H9 (cell line): ENCODE results near the gene CDH26. TPM values are rescaled to one million over a fixed set of nuclear protein-coding genes. Genes with fewer than 3 reads are reported as not detected.

Experiments
- DNase-seq: peaks from one replicate; pipeline ENCODE4 v3.0.0-alpha.2; 2017
- H2AFZ ChIP-seq: one replicate; pipeline ENCODE4 v1.6.1; 2013; ENCODE audit warnings: mild to moderate bottlenecking, low read length, control low read depth, moderate library complexity
- H2AK5ac ChIP-seq: 2 replicates; pipeline ENCODE4 v1.6.1; 2013; ENCODE audit warnings: low read length, control low read depth, mixed read lengths; ENCODE audit not compliant: insufficient read length
- H2BK120ac ChIP-seq: one replicate; pipeline ENCODE4 v1.6.1; 2013; ENCODE audit warnings: low read depth, mild to moderate bottlenecking, low read length, control low read depth, inconsistent platforms; ENCODE audit not compliant: poor library complexity, severe bottlenecking
- H2BK12ac ChIP-seq: 2 replicates; pipeline ENCODE4 v1.6.1; 2013; ENCODE audit warnings: low read length, control low read depth, mixed read lengths, low read depth; ENCODE audit not compliant: insufficient read length
- H2BK15ac ChIP-seq: 2 replicates; pipeline ENCODE4 v1.6.1; 2013; ENCODE audit warnings: low read depth, low read length, control low read depth
- H2BK20ac ChIP-seq: one replicate; pipeline ENCODE4 v1.6.1; 2013; ENCODE audit warnings: low read depth, mild to moderate bottlenecking, low read length, control low read depth, inconsistent platforms; ENCODE audit not compliant: poor library complexity, severe bottlenecking
- H2BK5ac ChIP-seq: 2 replicates; pipeline ENCODE4 v1.6.1; 2013; ENCODE audit warnings: low read length, control low read depth, mixed read lengths; ENCODE audit not compliant: insufficient read length
- H3K14ac ChIP-seq: 2 replicates; pipeline ENCODE4 v1.6.1; 2013; ENCODE audit warnings: low read length, control low read depth; ENCODE audit not compliant: insufficient read depth
- H3K18ac ChIP-seq: 2 replicates; pipeline ENCODE4 v1.6.1; 2013; ENCODE audit warnings: low read depth, mild to moderate bottlenecking, mixed read lengths, low read length, control low read depth; ENCODE audit not compliant: insufficient read length
- H3K23ac ChIP-seq: 2 replicates; pipeline ENCODE4 v1.6.1; 2013; ENCODE audit warnings: low read length, control low read depth, mixed read lengths, low read depth; ENCODE audit not compliant: insufficient read length
- H3K23me2 ChIP-seq: 2 replicates; pipeline ENCODE4 v1.6.1; 2013; ENCODE audit warnings: low read depth, mild to moderate bottlenecking, mixed read lengths, low read length, control low read depth; ENCODE audit not compliant: insufficient read length, poor library complexity, severe bottlenecking
- H3K27ac ChIP-seq: 2 replicates; pipeline ENCODE4 v1.5.1; 2013; ENCODE audit warnings: low read length, control low read depth, mixed read lengths, low read depth; ENCODE audit not compliant: insufficient read length
- H3K27me3 ChIP-seq: 2 replicates; pipeline ENCODE4 v1.6.1; 2013; ENCODE audit warnings: low read length, control low read depth, inconsistent platforms; ENCODE audit not compliant: insufficient read depth
- H3K4ac ChIP-seq: 2 replicates; pipeline ENCODE4 v1.6.1; 2013; ENCODE audit warnings: low read depth, mild to moderate bottlenecking, control low read depth, inconsistent platforms, low read length, moderate library complexity
- H3K4me1 ChIP-seq: 2 replicates; pipeline ENCODE4 v1.6.1; 2013; ENCODE audit warnings: low read length, control low read depth, inconsistent platforms; ENCODE audit not compliant: insufficient read depth
- H3K4me2 ChIP-seq: 2 replicates; pipeline ENCODE4 v1.6.1; 2013; ENCODE audit warnings: low read length, control low read depth, mixed read lengths; ENCODE audit not compliant: insufficient read length, insufficient read depth
- H3K56ac ChIP-seq: 2 replicates; pipeline ENCODE4 v1.6.1; 2013; ENCODE audit warnings: low read depth, mild to moderate bottlenecking, mixed read lengths, low read length, control low read depth; ENCODE audit not compliant: insufficient read length
- H3K79me1 ChIP-seq: 2 replicates; pipeline ENCODE4 v1.6.1; 2013; ENCODE audit warnings: low read depth, mild to moderate bottlenecking, moderate library complexity, low read length, control low read depth, inconsistent platforms; ENCODE audit not compliant: insufficient read depth, poor library complexity, severe bottlenecking
- H3K79me2 ChIP-seq: 2 replicates; pipeline ENCODE4 v1.6.1; 2013; ENCODE audit warnings: low read length, control low read depth, inconsistent platforms; ENCODE audit not compliant: insufficient read depth
- H3K9ac ChIP-seq: 2 replicates; pipeline ENCODE4 v1.6.1; 2013; ENCODE audit warnings: low read length, control low read depth, mixed read lengths; ENCODE audit not compliant: insufficient read length; ENCODE audit errors: extremely low read depth
- H3K9me3 ChIP-seq: one replicate; pipeline ENCODE4 v1.6.1; 2013; ENCODE audit warnings: low read depth, low read length, inconsistent platforms; ENCODE audit not compliant: control insufficient read depth
- H3T11ph ChIP-seq: one replicate; pipeline ENCODE4 v1.6.1; 2013; ENCODE audit warnings: mild to moderate bottlenecking, low read length, control low read depth, inconsistent platforms
- H4K20me1 ChIP-seq: one replicate; pipeline ENCODE4 v1.6.1; 2013; ENCODE audit not compliant: control insufficient read depth, insufficient read length, insufficient read depth
- H4K5ac ChIP-seq: 2 replicates; pipeline ENCODE4 v1.6.1; 2013; ENCODE audit warnings: low read depth, mild to moderate bottlenecking, mixed read lengths, low read length, control low read depth; ENCODE audit not compliant: insufficient read length
- H4K8ac ChIP-seq: replicated peaks from 2 replicates; pipeline ENCODE4 v1.6.1; 2013; ENCODE audit warnings: low read length, control low read depth, mixed read lengths, low read depth; ENCODE audit not compliant: insufficient read length
- H4K91ac ChIP-seq: 2 replicates; pipeline ENCODE4 v1.6.1; 2013; ENCODE audit warnings: low read depth, mild to moderate bottlenecking, moderate library complexity, mixed read lengths, low read length, control low read depth; ENCODE audit not compliant: insufficient read length
- H3K27ac Mint-ChIP-seq, 3 experiments: 2 replicates in 2 of 3; 3 replicates in 1 of 3; pipeline ENCODE4 v1.8.0; 2020 to 2021; ENCODE audit warnings: mixed read lengths in 3 of 3, mild to moderate bottlenecking in 1 of 3, moderate library complexity in 1 of 3
- H3K27me3 Mint-ChIP-seq: 2 replicates; pipeline ENCODE4 v1.8.0; 2021; ENCODE audit warnings: low read depth, mild to moderate bottlenecking, moderate library complexity, mixed read lengths
- H3K36me3 Mint-ChIP-seq, 3 experiments: 2 replicates in 2 of 3; 3 replicates in 1 of 3; pipeline ENCODE4 v1.8.0; 2020 to 2021; ENCODE audit warnings: low read depth in 3 of 3, mixed read lengths in 3 of 3; ENCODE audit not compliant: insufficient read depth in 1 of 3
- H3K4me1 Mint-ChIP-seq, 2 experiments: 2 replicates each; pipeline ENCODE4 v1.8.0; 2020; ENCODE audit warnings: mixed read lengths in 2 of 2
- H3K4me3 Mint-ChIP-seq, 2 experiments: 2 replicates in 1 of 2; 3 replicates in 1 of 2; pipeline ENCODE4 v1.8.0; 2020 to 2021; ENCODE audit warnings: mild to moderate bottlenecking in 2 of 2, mixed read lengths in 2 of 2, moderate library complexity in 1 of 2
- H3K9me3 Mint-ChIP-seq, 2 experiments: 2 replicates in 1 of 2; 3 replicates in 1 of 2; pipeline ENCODE4 v1.8.0; 2020; ENCODE audit warnings: mild to moderate bottlenecking in 2 of 2, mixed read lengths in 2 of 2, moderate library complexity in 1 of 2
- WGBS: extraction: QIAGEN DNeasy Blood & Tissue Kit; methylation state at CpG from one replicate; pipeline ENCODE4 v1.1.7; 2013; ENCODE audit warnings: missing lambda C conversion rate, low lambda C conversion rate, mixed read lengths; ENCODE audit not compliant: insufficient read length; ENCODE audit errors: extremely low coverage; 5-methylcytosine and 5-hydroxymethylcytosine counted together
- total RNA-seq: library from RNA; stranded (reverse); gene quantifications from 2 replicates; pipeline ENCODE4 v1.2.1, GENCODE V29; 2021
- TF ChIP-seq, protein P1 (sequence below): fragments of 200-600 bp; sonication (generic); conservative IDR thresholded peaks from 3 replicates; pipeline ENCODE4 v1.8.0; 2021; ENCODE audit warnings: antibody characterized with exemption, mild to moderate bottlenecking

Gene CDH26
- total RNA-seq, 1 experiment from 2014 or later = 0.79 TPM

DNA sequence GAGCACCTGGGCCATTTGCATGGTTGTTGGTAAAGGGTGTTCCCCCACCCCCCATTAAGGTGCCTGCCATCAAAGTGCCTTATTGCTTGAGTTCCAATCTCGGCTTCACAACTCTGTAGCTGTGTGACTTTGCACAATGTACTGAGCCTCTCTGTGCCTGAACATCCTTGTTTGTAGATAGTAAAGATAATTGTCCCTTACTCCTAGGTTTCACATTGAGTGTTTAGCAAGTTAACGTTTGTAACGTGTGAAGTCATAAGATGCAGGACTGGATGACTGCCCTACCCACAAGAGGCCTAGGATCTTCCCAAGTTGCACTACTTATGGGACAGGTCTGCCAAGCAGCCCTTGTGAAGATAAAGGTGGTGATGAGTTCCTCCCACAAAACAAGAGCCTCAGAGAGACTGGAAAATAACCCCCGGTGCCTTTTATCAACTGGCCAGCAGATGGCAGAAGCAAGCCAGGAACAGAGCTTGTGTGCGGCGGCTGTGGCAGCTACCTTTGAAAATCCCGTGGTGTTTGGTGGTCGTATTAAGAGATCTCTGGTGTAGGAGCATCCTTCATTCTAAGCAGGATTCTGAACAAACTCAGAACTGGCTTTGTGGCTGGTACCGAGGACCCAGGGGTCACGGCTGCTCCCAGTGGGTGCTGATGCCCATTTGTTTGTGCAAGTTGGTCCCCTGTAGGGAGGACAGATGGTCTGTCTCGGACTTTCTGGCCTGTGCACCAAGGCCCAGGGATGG, 99.1 kb downstream of the CDH26 start:
- no peaks in the 10 kb centered on the region for H3K79me2 ChIP-seq
- DNase-seq = peak; percentile 83
- H2AFZ ChIP-seq = no peak overlapping the region
- no peaks in the 10 kb centered on the region for H3K9me3 ChIP-seq
- no peak overlapping the region for H2BK12ac ChIP-seq
- H2AK5ac ChIP-seq = no peak overlapping the region
- no peak overlapping the region for H2BK15ac ChIP-seq
- H3K23ac ChIP-seq = no peak overlapping the region
- H2BK20ac ChIP-seq = no peak overlapping the region
- no peaks in the 10 kb centered on the region for H3K23me2 ChIP-seq
- H2BK5ac ChIP-seq = no peak overlapping the region
- no peak overlapping the region for H2BK120ac ChIP-seq
- H3K4ac ChIP-seq = no peak overlapping the region
- H3K79me1 ChIP-seq = no peaks in the 10 kb centered on the region
- no peaks in the 10 kb centered on the region for H3K36me3 Mint-ChIP-seq
- H3K18ac ChIP-seq = no peak overlapping the region
- H4K20me1 ChIP-seq = no peaks in the 10 kb centered on the region
- peaks cover 16 to 18% of the 10 kb centered on the region in 2 experiments for H3K4me1 Mint-ChIP-seq
- no peaks in the 10 kb centered on the region; a peak in 2 of 5 replicates for H3K9me3 Mint-ChIP-seq
- H4K8ac ChIP-seq = no peak overlapping the region
- H4K91ac ChIP-seq = no peak overlapping the region
- H3K9ac ChIP-seq = no peak overlapping the region
- H3K56ac ChIP-seq = no peak overlapping the region
- H3K4me2 ChIP-seq = no peak overlapping the region
- H3K27ac Mint-ChIP-seq = peak overlapping the region in 1 of 3 experiments; percentile 4; a peak in 1 of 7 replicates
- H3K14ac ChIP-seq = no peak overlapping the region
- H3K4me3 Mint-ChIP-seq = no peak overlapping the region
- no peaks in the 10 kb centered on the region for H3K4me1 ChIP-seq
- no peak overlapping the region for H4K5ac ChIP-seq
- TF ChIP-seq, protein P1, sequence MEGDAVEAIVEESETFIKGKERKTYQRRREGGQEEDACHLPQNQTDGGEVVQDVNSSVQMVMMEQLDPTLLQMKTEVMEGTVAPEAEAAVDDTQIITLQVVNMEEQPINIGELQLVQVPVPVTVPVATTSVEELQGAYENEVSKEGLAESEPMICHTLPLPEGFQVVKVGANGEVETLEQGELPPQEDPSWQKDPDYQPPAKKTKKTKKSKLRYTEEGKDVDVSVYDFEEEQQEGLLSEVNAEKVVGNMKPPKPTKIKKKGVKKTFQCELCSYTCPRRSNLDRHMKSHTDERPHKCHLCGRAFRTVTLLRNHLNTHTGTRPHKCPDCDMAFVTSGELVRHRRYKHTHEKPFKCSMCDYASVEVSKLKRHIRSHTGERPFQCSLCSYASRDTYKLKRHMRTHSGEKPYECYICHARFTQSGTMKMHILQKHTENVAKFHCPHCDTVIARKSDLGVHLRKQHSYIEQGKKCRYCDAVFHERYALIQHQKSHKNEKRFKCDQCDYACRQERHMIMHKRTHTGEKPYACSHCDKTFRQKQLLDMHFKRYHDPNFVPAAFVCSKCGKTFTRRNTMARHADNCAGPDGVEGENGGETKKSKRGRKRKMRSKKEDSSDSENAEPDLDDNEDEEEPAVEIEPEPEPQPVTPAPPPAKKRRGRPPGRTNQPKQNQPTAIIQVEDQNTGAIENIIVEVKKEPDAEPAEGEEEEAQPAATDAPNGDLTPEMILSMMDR = peak; percentile 91
- H3K27ac ChIP-seq = no peak overlapping the region
- peaks cover 13% of the 10 kb centered on the region for H3K27me3 Mint-ChIP-seq
- no peaks in the 10 kb centered on the region for H3K27me3 ChIP-seq
- no peak overlapping the region for H3T11ph ChIP-seq
- no CpG with 5 or more reads among the region's 11 CpGs for WGBS
